Activated CD4-positive, alpha-beta T cell treated with anti-CD3 and anti-CD28 coated beads for 4 hours (primary cell): ENCODE data around the gene GSG1L2.

ENCODE experiments used
- DNase-seq, 2 donors: peaks; one replicate each; pipeline ENCODE4 v3.0.0-alpha.2; 2020

GSG1L2 gene

GRCh38 chr17:9821921-9822320, at the start of gene GSG1L2:
GSG1L2 (minus strand) TSS chr17:9822079; CDS start chr17:9822071, 8 bp downstream.
- DNase-seq, result no peak

- DNase-seq, result no peak
Observed at GRCh38 chr17:9868552-9868951, 46.7 kb upstream of the GSG1L2 start.

DNA sequence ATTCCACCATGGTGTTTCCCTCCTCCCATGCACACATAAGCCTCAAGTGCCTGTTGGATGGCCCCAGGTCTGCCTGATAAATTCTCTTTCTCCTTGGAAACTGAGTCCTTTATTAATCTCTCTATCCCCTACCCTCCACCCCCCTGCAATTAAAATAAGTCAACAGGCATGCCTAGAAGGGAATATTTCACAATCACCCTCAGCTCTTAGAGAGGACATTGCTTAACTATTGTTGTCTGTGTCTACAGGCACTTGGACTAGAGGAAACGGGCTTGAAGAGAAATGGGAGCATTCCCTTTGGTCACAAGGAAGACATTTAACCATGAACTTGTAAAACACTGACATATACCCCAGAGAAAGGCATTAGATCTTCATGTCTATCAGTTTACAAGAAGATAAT, 43.7 kb upstream of the GSG1L2 start:
- no peak for DNase-seq

DNA sequence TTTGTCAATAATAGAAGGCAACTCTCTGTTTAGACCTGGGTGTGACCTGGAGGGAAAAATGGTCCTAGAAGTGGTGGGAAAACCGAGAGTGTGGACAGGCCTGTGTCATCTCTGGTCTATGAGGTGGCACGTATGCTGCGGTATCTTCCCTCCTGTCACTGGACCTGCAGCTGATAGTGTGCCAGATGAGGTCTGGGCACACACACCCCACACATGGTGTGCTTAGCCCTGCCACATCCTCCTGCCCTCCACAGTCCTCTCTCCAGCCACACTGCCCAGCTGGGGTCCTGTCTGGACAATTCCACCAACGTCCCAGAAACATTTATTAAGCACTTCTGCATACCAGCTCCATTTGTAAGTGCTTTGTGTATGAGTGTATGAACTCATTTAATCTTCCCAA, 41.1 kb upstream of the GSG1L2 start:
- no peak for DNase-seq

GRCh38 chr17:9862220-9862619, 40.3 kb upstream of the GSG1L2 start:
- no peak for DNase-seq

DNA sequence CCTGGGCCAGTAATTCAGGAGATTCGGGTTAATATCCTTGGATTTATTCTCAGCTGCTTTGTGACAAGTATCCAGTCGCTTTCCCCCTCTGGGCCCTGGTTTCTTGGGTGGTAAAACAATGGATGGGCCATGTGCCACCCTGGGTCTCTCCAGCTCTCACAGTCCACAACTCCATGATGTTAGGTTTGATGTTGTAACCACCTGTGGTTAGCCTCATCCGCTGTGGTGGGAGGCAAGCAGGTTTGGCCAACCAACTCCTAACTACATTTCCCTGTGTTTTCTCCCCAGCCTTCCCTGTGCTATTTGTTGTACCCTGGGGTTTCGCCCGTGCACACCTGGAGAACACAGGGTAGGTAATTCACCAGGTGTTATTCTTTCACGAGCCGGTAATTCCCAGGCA, 39.0 kb upstream of the GSG1L2 start:
- no peak for DNase-seq

DNA sequence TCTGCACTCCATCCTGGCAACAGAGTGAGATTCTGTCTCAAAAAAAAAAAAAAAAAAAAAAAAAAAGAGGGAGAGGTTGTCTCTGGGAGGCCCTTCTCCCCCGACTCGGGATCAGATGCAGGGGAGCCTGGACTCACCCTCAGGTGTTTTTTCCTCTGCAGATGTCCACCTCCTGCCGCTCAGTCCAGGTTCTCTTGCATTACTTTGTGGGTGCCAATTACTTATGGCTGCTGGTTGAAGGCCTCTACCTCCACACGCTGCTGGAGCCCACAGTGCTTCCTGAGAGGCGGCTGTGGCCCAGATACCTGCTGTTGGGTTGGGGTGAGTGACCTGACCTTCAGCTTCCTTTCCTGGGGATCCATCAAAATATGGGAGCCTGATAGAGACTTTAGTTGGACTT, 37.9 kb upstream of the GSG1L2 start:
- no peak for DNase-seq

DNA sequence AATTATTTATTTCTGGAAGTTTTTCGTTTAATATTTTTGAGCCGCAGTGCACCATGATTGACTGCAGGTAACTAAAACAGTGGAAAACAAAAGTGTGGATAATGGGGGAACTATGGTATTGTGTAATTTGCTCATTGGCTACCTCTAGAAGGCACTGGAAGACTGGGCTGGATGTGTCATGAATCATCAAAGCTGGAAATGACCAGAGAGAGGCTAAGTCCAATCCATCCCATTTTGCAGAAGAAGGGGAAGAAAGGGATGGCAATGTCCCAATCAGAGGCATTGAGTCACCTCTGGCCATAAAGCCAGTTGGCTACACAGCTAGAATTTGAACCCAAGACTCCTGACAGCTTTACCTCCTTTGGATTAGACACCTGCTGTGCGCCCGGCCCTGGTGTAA, 33.2 kb upstream of the GSG1L2 start:
- DNase-seq, result no peak

DNA sequence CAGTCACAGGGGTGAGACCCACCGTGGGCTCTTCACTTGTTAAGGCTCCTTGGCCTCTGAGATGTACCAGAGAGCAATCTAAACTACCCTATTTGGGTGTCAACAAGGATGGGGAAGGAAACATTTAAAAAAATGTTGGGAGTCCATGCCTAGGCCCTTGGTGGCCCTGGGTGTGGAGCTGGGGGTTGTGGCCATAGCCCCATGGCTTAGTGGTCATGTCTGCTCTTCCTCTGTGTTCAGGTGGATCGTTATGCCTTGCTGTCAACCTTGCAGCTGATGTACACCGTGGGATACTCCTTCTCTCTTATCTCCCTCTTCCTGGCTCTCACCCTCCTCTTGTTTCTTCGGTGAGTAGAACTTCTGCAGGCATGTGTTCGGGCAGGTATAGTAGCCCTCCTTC, 32.4 kb upstream of the GSG1L2 start:
- no peak for DNase-seq

- no peak for DNase-seq
Observed at GRCh38 chr17:9850151-9850550, 28.3 kb upstream of the GSG1L2 start.

DNA sequence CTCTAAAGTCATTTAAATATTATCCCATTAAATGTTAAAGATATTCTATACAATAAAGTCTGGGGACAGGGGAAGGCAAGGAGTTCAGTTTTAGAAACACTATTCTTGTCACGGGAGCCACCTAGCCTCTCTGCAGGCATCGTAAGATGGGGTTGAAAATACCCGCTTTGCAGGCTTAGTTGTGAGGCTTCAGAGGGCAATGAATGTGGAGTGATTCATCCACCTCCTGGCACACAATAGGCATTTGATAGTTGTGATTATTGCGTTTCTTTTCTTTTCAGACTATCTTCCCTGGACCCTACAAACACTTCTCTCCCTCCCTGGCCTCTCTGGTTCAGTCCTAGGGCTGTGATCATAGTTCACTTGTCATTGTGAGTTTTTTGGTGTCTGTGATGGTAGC, 23.4 kb upstream of the GSG1L2 start:
- DNase-seq, result no peak

DNA sequence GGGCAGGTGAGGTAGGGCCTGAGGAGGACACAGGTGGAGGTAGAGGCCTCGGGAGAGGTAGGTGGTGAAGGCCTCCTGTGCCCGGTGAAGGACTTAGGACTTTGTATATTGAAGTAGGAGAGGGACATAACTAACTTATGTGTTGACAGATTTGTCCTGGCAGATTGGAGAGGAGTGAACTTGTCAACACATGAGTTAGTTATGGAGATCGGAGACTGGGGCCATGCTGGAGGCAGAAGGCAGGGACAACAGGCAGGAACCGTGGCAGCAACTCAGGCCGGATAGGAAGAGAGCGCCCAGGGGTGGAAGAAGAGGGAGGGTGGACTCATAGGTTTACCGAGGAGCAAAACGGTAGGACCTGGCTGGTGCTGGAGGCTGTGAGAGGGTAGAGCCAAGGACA, 22.3 kb upstream of the GSG1L2 start:
- DNase-seq, result no peak

- DNase-seq, result no peak
Observed at GRCh38 chr17:9843152-9844010, 21.5 kb upstream of the GSG1L2 start.

GRCh38 chr17:9842057-9842758, 20.3 kb upstream of the GSG1L2 start:
- DNase-seq, result no peak

DNA sequence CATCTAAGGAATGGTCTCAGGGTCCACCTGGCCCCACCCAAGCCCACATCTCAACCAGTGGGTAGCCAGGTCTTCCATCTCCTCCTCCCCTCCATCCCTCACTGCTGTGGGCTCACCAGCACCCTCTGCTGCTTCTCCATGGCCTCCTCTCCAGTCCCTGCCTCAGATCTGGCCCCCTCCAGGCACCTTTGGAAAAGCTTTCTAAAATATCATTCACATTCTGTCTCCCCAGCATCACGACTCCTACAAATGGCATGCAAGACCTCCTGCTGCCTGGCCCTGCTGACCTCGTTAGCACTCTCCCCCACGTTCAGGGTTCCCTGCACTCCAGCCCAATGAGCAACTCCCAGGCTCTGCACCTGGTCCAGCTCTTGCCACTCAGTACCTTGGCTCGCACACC, 17.6 kb upstream of the GSG1L2 start:
- DNase-seq, result no peak

DNA sequence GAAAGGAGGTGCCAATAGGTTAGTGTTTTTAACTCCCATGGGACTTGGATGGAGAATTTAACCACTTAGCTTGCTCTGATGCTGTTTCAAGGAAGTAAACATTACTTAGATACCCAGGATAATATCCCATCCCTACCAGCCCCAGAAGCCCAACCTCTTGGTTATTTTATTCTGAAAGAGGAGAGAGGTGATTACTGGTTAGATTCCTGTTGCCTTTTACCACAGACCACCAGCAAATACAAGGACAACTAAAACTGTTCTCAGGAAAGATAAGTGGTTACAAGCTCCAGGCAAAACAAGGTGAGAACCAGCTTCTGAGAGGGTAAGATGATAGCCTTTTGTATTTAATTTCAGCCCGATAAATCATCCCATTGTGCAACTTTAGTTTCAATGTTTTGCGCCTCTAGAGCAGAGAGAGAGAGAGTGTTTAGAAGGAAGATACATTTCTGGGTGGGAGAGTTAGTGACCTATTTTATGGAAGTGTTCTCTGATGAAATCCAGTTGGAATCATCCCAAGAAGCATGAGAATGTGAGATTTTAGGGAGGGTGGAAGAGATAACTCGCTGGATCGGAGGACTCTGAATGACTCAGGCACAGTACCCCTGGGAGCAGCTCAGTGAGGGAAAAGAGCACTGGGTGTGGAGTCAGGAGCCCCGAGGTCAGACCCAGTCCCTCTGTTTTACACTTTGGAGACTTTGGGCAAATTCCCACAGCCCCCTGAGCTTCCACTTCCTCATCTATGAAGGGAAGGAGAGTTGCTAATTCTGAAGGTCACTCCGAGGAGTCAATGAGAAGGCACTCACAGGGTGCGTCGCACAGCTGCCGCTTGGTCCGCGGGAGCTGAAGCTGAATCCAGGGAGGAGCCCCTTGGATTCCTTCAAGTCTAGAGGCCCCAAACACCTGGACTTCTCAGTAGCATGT, 15.9 kb upstream of the GSG1L2 start:
- no peak for DNase-seq

DNA sequence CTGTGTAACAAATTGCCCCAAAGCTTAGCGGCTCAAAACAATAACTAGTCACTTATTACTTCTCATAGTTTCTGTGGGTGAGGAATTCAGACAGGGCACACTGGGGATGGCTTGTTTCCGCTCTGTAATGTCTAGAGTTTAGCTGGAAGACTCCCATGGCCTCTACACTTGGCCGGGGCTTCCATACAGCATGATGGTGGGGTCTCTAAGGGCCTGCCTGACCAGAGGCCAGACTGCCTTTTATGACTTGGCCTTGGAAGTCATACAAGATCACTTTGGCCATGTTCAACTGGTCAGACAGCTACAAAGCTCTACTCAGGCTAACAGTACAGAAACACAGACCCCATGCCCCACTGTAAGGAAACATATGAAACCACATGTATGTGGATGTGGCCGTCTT, 12.0 kb upstream of the GSG1L2 start:
- no peak for DNase-seq

GRCh38 chr17:9830711-9831110, 8.8 kb upstream of the GSG1L2 start:
- no peak for DNase-seq

- DNase-seq, result no peak
Observed at GRCh38 chr17:9829343-9829742, 7.5 kb upstream of the GSG1L2 start.

GRCh38 chr17:9828296-9829295, 6.7 kb upstream of the GSG1L2 start:
- no peak for DNase-seq

- DNase-seq, result no peak
Observed at GRCh38 chr17:9825641-9826150, 3.8 kb upstream of the GSG1L2 start, which contains the start of gene GLP2R. GLP2R (plus strand) TSS chr17:9825924; CDS start chr17:9826064, 140 bp downstream.
